HAP-1 (cell line): ENCODE measurements around the gene POMC.
"Not testable (repeated sequence)": the region's sequence is repeated elsewhere in the genome, so short reads cannot be mapped to it uniquely, and the experiment has no call there.

Source experiments
- DNase-seq, 2 experiments: peaks; one replicate each; pipeline ENCODE4 v3.0.0-alpha.2; 2016 to 2020; ENCODE audit warnings: low spot score in 2 of 2
- H3K27me3 ChIP-seq: fragments of 250-450 bp; sonication (Bioruptor Pico); 2 replicates; pipeline ENCODE4 v1.5.1; 2020; ENCODE audit warnings: low read depth, mild to moderate bottlenecking, moderate library complexity
- H3K36me3 ChIP-seq: fragments of 250-450 bp; sonication (Bioruptor Pico); replicated peaks from 2 replicates; pipeline ENCODE4 v1.5.1; 2020; ENCODE audit warnings: mild to moderate bottlenecking
- H3K4me1 ChIP-seq: fragments of 250-450 bp; sonication (Bioruptor Pico); 2 replicates; pipeline ENCODE4 v1.5.1; 2020; ENCODE audit warnings: mild to moderate bottlenecking
- H3K4me3 ChIP-seq: fragments of 250-450 bp; sonication (Bioruptor Pico); 2 replicates; pipeline ENCODE4 v1.5.1; 2020; ENCODE audit warnings: mild to moderate bottlenecking, moderate library complexity
- H3K9me3 ChIP-seq: fragments of 250-450 bp; sonication (Bioruptor Pico); 2 replicates; pipeline ENCODE4 v1.5.1; 2020; ENCODE audit warnings: mild to moderate bottlenecking, moderate library complexity
- in situ Hi-C: fragments of 300-500 bp; cut with MboI; formaldehyde crosslinking; loops from 3 replicates; pipeline ENCODE4 v1.14.3; 2020; ENCODE audit warnings: low sequenced_read_pairs, inconsistent platforms, mixed read lengths

Gene POMC

DNA sequence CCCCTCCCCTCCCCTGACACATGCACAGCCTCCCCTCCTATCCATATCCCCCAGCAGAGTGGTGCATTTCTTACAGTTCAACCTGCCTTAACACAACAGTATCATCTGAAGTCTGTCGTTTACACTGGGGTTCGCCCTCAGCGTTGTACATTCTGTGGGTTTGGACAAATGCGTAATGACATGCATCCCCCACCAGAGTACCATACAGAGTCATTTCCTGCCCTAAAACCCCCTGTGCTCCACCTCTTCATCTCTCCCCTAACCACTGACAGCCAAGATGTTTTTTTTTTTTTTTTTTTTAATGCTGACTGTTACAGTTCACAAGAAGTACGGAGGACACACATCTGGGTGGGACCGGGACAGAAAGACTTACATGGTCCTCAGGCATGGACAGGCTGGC, 22.6 kb downstream of the POMC start:
- in situ Hi-C loops = no loop called here
- Histone ChIP-seq H3K4me1 (no peaks in the 10 kb centered on the region), H3K27me3 (no peaks in the 10 kb centered on the region), H3K4me3 (no peak overlapping the region), H3K36me3 (no peaks in the 10 kb centered on the region; the same call in 1 of the 2 replicates), H3K9me3 (no peaks in the 10 kb centered on the region)
- no peak for DNase-seq

GRCh38 chr2:25141120-25141519, 27.3 kb downstream of the POMC start:
- H3K4me1 ChIP-seq = no peaks in the 10 kb centered on the region
- no peaks in the 10 kb centered on the region for H3K27me3 ChIP-seq
- no peak overlapping the region for H3K4me3 ChIP-seq
- in situ Hi-C loops = no loop called here
- H3K9me3 ChIP-seq = no peaks in the 10 kb centered on the region
- DNase-seq = no peak
- no peaks in the 10 kb centered on the region for H3K36me3 ChIP-seq

- DNase-seq, in situ Hi-C loops: not testable (repeated sequence)
Observed at GRCh38 chr2:25140535-25140934, 27.8 kb downstream of the POMC start.

DNA sequence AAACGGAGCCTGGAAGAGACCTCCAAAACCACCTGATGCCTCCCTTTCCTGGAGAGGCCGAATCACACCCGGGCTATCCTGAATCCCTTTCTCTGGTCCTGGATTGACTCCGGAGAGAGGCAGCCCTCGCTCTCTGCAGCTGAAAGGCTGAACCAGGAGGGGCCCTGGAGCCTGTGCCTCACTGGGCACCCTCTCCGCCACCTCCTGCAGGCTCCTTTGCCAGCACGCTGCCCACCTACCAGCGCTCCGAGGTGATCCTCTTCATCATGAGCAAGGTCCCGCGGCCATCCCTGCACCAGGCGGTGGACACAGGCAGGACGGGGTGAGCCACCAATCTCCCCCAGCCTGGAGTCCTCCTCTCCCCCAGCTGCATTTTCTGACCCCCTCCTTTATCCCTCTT, 35.7 kb downstream of the POMC start:
- no peaks in the 10 kb centered on the region for H3K36me3 ChIP-seq
- H3K4me1 ChIP-seq = peaks cover 2% of the 10 kb centered on the region; the same call in 1 of the 2 replicates
- no peak for DNase-seq
- no peaks in the 10 kb centered on the region for H3K9me3 ChIP-seq
- in situ Hi-C loops = loop anchor here (5.0 to 10.0 kb wide), 2 partner anchors 155 to 718 kb away; no protein-coding TSS in a partner anchor
- no peak overlapping the region for H3K4me3 ChIP-seq
- H3K27me3 ChIP-seq = no peaks in the 10 kb centered on the region

More at GRCh38 chr2:25140535-25140934, 27.8 kb downstream of the POMC start:
- H3K4me3 ChIP-seq, H3K27me3 ChIP-seq, H3K4me1 ChIP-seq, H3K9me3 ChIP-seq, H3K36me3 ChIP-seq: not testable (repeated sequence)

DNA sequence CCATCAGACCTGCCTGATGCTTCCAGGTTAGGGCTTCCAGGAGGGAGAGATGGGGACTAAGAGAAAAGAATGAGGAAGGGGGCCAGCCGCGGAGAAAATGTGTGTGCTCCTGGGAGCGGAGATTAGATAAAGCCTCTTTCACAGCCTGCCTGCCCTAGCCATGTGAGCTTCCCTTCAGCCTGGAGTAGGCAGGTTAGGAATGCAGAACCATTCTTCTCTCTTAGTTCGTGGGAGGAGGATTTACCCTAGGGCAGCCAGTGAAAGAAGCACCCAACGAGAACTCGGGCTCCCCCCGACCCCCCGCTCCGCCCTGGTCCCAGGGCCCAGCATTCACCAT, 36.1 kb downstream of the POMC start:
- Histone ChIP-seq H3K36me3 (no peaks in the 10 kb centered on the region), H3K27me3 (no peaks in the 10 kb centered on the region), H3K4me1 (peaks cover 2% of the 10 kb centered on the region; the same call in 1 of the 2 replicates), H3K9me3 (no peaks in the 10 kb centered on the region), H3K4me3 (no peak overlapping the region)
- in situ Hi-C loops = loop anchor here (5.0 to 10.0 kb wide), 2 partner anchors 155 to 717 kb away; no protein-coding TSS in a partner anchor
- no peak for DNase-seq

- Histone ChIP-seq H3K9me3 (no peaks in the 10 kb centered on the region), H3K36me3 (no peaks in the 10 kb centered on the region), H3K4me3 (no peak overlapping the region), H3K4me1 (peaks cover 2% of the 10 kb centered on the region; the same call in 1 of the 2 replicates), H3K27me3 (no peaks in the 10 kb centered on the region)
- no peak for DNase-seq
- in situ Hi-C loops = loop anchor here (5.0 to 10.0 kb wide), 2 partner anchors 154 to 717 kb away; no protein-coding TSS in a partner anchor
Observed at GRCh38 chr2:25131567-25132298, 36.6 kb downstream of the POMC start.

DNA sequence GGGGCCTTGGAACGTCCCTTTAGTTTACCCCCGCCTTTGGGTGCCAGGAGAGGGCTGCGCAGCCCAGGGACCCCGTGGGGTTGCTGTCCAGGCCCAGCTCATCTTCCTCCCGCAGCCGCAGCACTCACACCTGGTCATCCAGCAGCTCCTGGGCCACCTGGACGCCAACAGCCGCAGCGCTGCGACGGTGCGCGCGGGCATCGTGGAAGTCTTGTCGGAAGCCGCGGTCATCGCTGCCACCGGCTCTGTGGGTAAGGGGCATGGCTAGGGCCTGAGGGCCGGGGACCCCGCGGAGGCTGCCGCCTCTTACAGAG, 37.2 kb downstream of the POMC start:
- Histone ChIP-seq H3K4me1 (peaks cover 2% of the 10 kb centered on the region; the same call in 1 of the 2 replicates), H3K4me3 (no peak overlapping the region), H3K36me3 (no peaks in the 10 kb centered on the region), H3K9me3 (no peaks in the 10 kb centered on the region), H3K27me3 (no peaks in the 10 kb centered on the region)
- in situ Hi-C loops = loop anchor here (5.0 to 10.0 kb wide), 2 partner anchors 154 to 716 kb away; no protein-coding TSS in a partner anchor
- no peak for DNase-seq

- Histone ChIP-seq H3K9me3 (no peaks in the 10 kb centered on the region), H3K4me3 (no peak overlapping the region), H3K27me3 (no peaks in the 10 kb centered on the region), H3K36me3 (no peaks in the 10 kb centered on the region), H3K4me1 (peaks cover 2% of the 10 kb centered on the region; the same call in 1 of the 2 replicates)
- DNase-seq = no peak
- in situ Hi-C loops = loop anchor here (5.0 to 10.0 kb wide), 2 partner anchors 153 to 715 kb away; no protein-coding TSS in a partner anchor
Observed at GRCh38 chr2:25129901-25130520, 38.4 kb downstream of the POMC start.

DNA sequence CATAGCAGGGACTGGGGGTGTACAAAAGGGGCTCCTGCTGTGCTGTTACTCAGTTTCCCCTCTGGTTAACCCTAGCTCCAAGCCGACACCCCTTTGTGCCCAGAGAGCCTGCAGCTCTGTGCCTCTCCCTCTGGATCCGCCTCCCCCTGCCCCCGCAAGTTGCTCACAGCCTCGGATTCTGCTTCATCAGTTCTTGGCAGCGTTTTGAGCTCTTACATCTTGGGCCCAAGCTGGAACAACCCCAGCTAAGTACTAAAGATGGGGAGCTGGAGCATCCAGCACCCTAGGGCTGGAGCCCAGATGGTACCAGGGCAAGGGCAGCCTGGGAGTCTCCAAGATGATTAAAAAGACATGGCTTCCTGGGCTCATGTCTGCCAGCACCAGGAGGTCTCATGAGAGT, 40.7 kb downstream of the POMC start:
- H3K4me1 ChIP-seq = peaks cover 2% of the 10 kb centered on the region; the same call in 1 of the 2 replicates
- no peak for DNase-seq
- in situ Hi-C loops = no loop called here
- no peaks in the 10 kb centered on the region for H3K9me3 ChIP-seq
- H3K36me3 ChIP-seq = no peaks in the 10 kb centered on the region
- no peaks in the 10 kb centered on the region for H3K27me3 ChIP-seq
- no peak overlapping the region for H3K4me3 ChIP-seq

GRCh38 chr2:25127071-25127470, 41.3 kb downstream of the POMC start:
- H3K36me3 ChIP-seq, in situ Hi-C loops, H3K4me3 ChIP-seq, H3K4me1 ChIP-seq, DNase-seq, H3K9me3 ChIP-seq, H3K27me3 ChIP-seq: not testable (repeated sequence)

DNA sequence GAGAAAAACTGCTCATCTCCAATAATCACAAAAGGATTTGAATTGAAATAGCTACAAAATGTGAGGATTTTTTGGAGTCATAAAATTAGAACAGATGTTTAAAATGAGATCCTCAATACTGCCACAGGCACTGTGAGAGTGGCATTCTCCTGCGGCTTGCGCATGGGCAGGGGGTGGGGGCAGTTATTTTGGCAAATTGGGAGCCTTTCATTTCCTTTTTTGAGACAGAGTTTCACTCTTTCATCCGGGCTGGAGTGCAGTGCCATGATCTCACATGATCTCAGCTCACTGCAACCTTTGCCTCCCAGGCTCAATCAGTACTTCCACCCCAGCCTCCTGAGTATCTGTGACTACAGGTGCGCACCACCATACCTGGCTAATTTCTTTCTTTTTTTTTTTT, 42.4 kb downstream of the POMC start:
- in situ Hi-C loops = no loop called here
- H3K36me3 ChIP-seq = no peaks in the 10 kb centered on the region
- no peak overlapping the region for H3K4me3 ChIP-seq
- no peaks in the 10 kb centered on the region for H3K27me3 ChIP-seq
- peaks cover 2% of the 10 kb centered on the region; the same call in 1 of the 2 replicates for H3K4me1 ChIP-seq
- no peak for DNase-seq
- no peaks in the 10 kb centered on the region for H3K9me3 ChIP-seq

DNA sequence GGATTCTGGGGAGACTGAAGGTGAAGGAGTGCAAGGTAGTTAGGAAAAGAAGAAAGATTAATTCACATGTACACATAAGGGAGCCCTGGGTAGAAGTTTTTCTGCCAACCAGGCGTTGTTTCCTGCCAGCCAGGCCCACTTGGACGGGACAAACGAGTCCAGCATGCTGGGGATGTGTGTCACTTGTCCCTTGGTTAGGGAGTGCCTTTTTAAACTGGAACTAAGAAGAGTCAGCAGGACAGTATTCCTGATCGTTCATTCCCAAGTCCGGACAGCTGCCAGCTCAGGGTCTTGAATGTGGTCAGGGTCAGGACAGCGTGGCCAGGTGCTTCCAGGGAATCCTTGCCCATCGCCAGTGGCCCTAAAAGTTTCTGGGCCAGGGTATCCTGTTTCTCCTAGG, 43.2 kb downstream of the POMC start:
- Histone ChIP-seq H3K4me3 (no peak overlapping the region), H3K4me1 (peaks cover 2% of the 10 kb centered on the region; the same call in 1 of the 2 replicates), H3K9me3 (no peaks in the 10 kb centered on the region), H3K36me3 (no peaks in the 10 kb centered on the region), H3K27me3 (no peaks in the 10 kb centered on the region)
- no peak for DNase-seq
- in situ Hi-C loops = no loop called here

DNA sequence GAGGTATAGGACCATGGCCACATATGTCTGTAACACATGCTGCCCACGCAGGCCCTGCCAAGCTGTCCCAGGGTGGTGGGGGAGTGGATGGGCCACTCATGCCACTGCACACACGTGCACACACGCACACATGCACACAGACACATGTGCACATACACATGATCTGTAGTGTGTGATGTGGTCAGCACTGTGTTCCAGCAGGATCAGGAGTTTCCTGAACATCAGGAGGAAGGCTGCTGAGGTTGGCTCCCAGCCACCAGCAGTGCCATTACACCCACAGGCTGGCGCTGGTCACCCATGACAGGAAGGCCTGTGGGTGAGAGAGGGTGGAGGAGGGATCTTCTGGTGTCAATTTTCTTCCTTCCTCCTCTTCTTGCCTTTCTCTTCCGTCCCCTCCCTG, 44.7 kb downstream of the POMC start:
- no peaks in the 10 kb centered on the region for H3K9me3 ChIP-seq
- no peaks in the 10 kb centered on the region for H3K36me3 ChIP-seq
- H3K4me1 ChIP-seq = no peaks in the 10 kb centered on the region
- DNase-seq = no peak
- in situ Hi-C loops = no loop called here
- H3K4me3 ChIP-seq = no peak overlapping the region
- H3K27me3 ChIP-seq = no peaks in the 10 kb centered on the region

DNA sequence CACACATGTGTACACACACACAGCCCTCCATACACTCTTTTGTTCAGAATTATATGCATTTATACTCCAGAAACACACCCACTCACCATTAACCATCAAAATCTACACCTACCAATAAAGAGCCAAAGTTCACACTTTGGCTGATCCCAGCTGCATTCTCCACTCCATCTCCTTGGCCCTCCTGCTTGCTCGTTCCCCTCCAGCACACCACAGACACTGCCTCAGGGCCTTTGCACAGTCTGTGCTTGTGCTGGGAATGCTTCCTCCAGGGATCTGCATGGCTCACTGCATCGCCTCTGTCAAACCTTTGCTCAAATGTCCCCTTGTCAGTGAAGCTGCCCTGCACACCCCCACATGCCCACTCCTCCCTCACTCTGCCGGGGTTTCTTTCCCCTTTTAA, 46.0 kb downstream of the POMC start:
- Histone ChIP-seq H3K4me1 (no peaks in the 10 kb centered on the region), H3K9me3 (no peaks in the 10 kb centered on the region), H3K36me3 (no peaks in the 10 kb centered on the region), H3K27me3 (no peaks in the 10 kb centered on the region), H3K4me3 (no peak overlapping the region)
- in situ Hi-C loops = no loop called here
- no peak for DNase-seq
